ENCODE measurements around the gene ATP5MC3. TPM values are rescaled to one million over a fixed set of nuclear protein-coding genes. Genes with fewer than 3 reads are reported as not detected.

The ATP5MC3 gene
- total RNA-seq, 1 donor from 2014 or later: 158 TPM

Other genes with a start within 250 kb of the ATP5MC3 start
- gene CHN1, start 176.3 kb downstream of the ATP5MC3 start, total RNA-seq: 17.3 and 17.7 TPM in 2 replicates
- 31.6 and 54.2 TPM in 2 replicates for gene ATF2, start 13.5 kb downstream of the ATP5MC3 start, total RNA-seq